MCF 10A (cell line): ENCODE measurements around the gene HPN. TPM values are rescaled to one million over a fixed set of nuclear protein-coding genes. Genes with fewer than 3 reads are reported as not detected.

Source experiments
- BruUV-seq: library from RNA; stranded (reverse); fragments of 400-500 nt; replicated peaks from 2 replicates; lab custom pipeline; 2021; lab: Mats Ljungman, UMichigan
- CTCF ChIA-PET: fragments of 300-600 bp; sonication (Branson Sonifier 250); formaldehyde crosslinking; extraction: SDS; loops from one replicate; lab custom pipeline; 2021; ENCODE audit warnings: antibody characterized with exemption, inconsistent platforms; lab: Yijun Ruan, JAX
- POLR2A ChIA-PET: fragments of 300-600, 350-650 bp; sonication (Branson Sonifier 250); formaldehyde crosslinking; extraction: SDS; loops from one replicate; lab custom pipeline; 2020; ENCODE audit warnings: antibody characterized with exemption, inconsistent platforms; lab: Yijun Ruan, JAX
- DNase-seq: peaks from one replicate; pipeline ENCODE4 v3.0.0-alpha.2; 2018; ENCODE audit not compliant: unreplicated experiment
- H3K27ac Mint-ChIP-seq: one replicate; pipeline ENCODE4 v1.8.0; 2022; ENCODE audit warnings: mild to moderate bottlenecking, low read depth, mixed read lengths; ENCODE audit not compliant: unreplicated experiment
- H3K27me3 Mint-ChIP-seq: one replicate; pipeline ENCODE4 v1.8.0; 2022; ENCODE audit warnings: mixed read lengths; ENCODE audit not compliant: insufficient read depth, unreplicated experiment
- H3K36me3 Mint-ChIP-seq: one replicate; pipeline ENCODE4 v1.8.0; 2022; ENCODE audit warnings: mild to moderate bottlenecking, moderate library complexity, mixed read lengths; ENCODE audit not compliant: insufficient read depth, unreplicated experiment
- H3K4me1 Mint-ChIP-seq: one replicate; pipeline ENCODE4 v1.8.0; 2022; ENCODE audit warnings: mixed read lengths; ENCODE audit not compliant: insufficient read depth, unreplicated experiment
- H3K4me3 Mint-ChIP-seq: one replicate; pipeline ENCODE4 v1.8.0; 2022; ENCODE audit warnings: mild to moderate bottlenecking, moderate library complexity, mixed read lengths; ENCODE audit not compliant: unreplicated experiment
- H3K9me3 Mint-ChIP-seq: one replicate; pipeline ENCODE4 v1.8.0; 2022; ENCODE audit warnings: mixed read lengths; ENCODE audit not compliant: unreplicated experiment
- intact Hi-C: fragments of 100-400 bp; cut with micrococcal nuclease; formaldehyde crosslinking; loops from 2 replicates; pipeline ENCODE4 v1.14.1; 2022
- total RNA-seq: library from RNA; stranded (reverse); gene quantifications from 2 replicates; pipeline ENCODE4 v1.2.3, GENCODE V29; 2022
- TF ChIP-seq, protein P1 (sequence below): fragments of 200-600 bp; IDR thresholded peaks from one replicate; pipeline ENCODE4 v1.8.0; 2022; ENCODE audit warnings: antibody characterized with exemption, mild to moderate bottlenecking; ENCODE audit not compliant: unreplicated experiment

The HPN gene
- total RNA-seq, 1 experiment from 2014 or later, result not detected

DNA sequence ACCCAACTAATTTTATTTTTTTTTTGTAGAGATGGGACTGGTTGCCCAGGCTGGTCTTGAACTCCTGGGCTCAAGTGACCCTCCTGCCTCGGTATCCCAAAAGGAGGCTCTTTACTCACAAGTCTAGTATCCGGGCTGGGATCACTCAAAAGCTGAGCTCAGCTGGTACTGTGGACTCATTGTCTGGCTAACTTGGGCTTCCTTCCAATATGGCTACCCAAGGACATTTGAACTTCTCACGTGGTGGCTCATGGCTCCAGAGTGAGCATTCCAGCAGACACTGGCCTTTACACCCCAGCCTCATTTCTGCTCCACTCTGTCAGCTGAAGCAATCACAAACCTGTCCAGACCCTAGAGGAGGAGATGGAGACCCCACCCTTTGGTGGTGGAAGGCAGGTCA lies 28.9 kb downstream of the HPN start:
- Mint-ChIP-seq H3K36me3 (no peaks in the 10 kb centered on the region), H3K27me3 (no peaks in the 10 kb centered on the region), H3K9me3 (no peaks in the 10 kb centered on the region), H3K4me3 (no peak overlapping the region), H3K4me1 (no peaks in the 10 kb centered on the region), H3K27ac (no peak overlapping the region)
- no TSS peak for BruUV-seq
- intact Hi-C loops, result no loop called here
- POLR2A ChIA-PET, result interaction anchor here (0.6 to 2.7 kb wide), 3 partner anchors 46 to 54 kb away, joined by 3 to 12 read pairs (median 3); partner anchors contain the start of gene FXYD3
- CTCF ChIA-PET, result interaction anchor here (0.6 to 3.9 kb wide), 15 partner anchors 12 to 98 kb away, joined by 3 to 38 read pairs (median 4); partner anchors contain the start of gene LGI4
- DNase-seq, result no peak
- TF ChIP-seq, protein P1, sequence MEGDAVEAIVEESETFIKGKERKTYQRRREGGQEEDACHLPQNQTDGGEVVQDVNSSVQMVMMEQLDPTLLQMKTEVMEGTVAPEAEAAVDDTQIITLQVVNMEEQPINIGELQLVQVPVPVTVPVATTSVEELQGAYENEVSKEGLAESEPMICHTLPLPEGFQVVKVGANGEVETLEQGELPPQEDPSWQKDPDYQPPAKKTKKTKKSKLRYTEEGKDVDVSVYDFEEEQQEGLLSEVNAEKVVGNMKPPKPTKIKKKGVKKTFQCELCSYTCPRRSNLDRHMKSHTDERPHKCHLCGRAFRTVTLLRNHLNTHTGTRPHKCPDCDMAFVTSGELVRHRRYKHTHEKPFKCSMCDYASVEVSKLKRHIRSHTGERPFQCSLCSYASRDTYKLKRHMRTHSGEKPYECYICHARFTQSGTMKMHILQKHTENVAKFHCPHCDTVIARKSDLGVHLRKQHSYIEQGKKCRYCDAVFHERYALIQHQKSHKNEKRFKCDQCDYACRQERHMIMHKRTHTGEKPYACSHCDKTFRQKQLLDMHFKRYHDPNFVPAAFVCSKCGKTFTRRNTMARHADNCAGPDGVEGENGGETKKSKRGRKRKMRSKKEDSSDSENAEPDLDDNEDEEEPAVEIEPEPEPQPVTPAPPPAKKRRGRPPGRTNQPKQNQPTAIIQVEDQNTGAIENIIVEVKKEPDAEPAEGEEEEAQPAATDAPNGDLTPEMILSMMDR, result no peak

DNA sequence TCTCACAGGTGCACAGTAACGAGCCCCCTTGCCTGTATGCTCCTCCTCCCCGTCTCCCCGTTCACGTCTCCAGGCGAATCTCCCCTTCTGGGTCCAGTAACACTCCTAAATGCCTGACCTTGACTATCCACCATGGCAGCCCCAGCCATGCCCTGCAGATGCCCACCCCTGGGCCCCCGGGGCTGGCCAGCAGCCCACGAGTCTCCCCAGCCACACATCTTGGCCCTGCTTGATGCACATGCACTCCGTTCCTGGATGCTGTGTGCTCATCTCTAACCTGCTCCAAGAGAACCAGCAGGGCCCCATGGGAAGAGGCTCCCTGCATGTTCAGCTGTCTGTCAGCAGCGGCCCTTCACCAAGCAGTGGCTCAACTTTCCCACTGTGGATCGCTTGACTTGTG lies 32.0 kb downstream of the HPN start:
- H3K4me1 Mint-ChIP-seq, result no peaks in the 10 kb centered on the region
- CTCF ChIA-PET, result interaction anchor here (1.3 kb wide), 1 partner anchor 16 kb away, joined by 3 read pairs; no protein-coding TSS in a partner anchor
- H3K27me3 Mint-ChIP-seq, result peaks cover 5% of the 10 kb centered on the region
- no TSS peak for BruUV-seq
- H3K4me3 Mint-ChIP-seq, result no peak overlapping the region
- TF ChIP-seq, protein P1, result no peak
- intact Hi-C loops, result no loop called here
- no peaks in the 10 kb centered on the region for H3K9me3 Mint-ChIP-seq
- H3K36me3 Mint-ChIP-seq, result no peaks in the 10 kb centered on the region
- no peak for DNase-seq
- POLR2A ChIA-PET, result no interaction called here
- H3K27ac Mint-ChIP-seq, result no peak overlapping the region

DNA sequence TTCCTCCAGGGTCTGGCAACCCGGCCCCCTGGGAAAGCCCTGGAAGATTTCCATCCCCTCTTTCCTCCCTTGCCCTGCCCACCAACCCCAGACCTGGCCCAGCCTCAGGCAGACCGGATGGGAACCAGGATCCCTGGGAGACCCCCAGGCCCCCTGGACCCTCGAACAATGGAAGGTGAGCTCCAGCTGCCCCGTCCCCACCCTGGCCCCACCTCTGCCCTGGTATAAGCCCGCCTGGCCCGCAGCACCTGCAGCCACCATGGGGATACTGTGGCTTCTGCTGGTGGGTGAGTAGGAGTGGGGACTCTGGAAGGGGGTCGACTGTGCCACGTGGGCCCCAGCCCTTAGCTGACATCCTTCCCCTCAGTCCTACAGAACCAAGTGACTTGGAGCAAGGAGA lies 32.4 kb downstream of the HPN start:
- H3K4me1 Mint-ChIP-seq, result no peaks in the 10 kb centered on the region
- no peaks in the 10 kb centered on the region for H3K36me3 Mint-ChIP-seq
- no TSS peak for BruUV-seq
- no peaks in the 10 kb centered on the region for H3K9me3 Mint-ChIP-seq
- ChIA-PET POLR2A (no interaction called here), CTCF (interaction anchor here (0.7 to 1.3 kb wide), 2 partner anchors 16 to 106 kb away, joined by 3 read pairs; no protein-coding TSS in a partner anchor)
- TF ChIP-seq, protein P1, result no peak
- H3K4me3 Mint-ChIP-seq, result no peak overlapping the region
- H3K27ac Mint-ChIP-seq, result no peak overlapping the region
- H3K27me3 Mint-ChIP-seq, result peaks cover 9% of the 10 kb centered on the region
- intact Hi-C loops, result no loop called here
- DNase-seq, result no peak

DNA sequence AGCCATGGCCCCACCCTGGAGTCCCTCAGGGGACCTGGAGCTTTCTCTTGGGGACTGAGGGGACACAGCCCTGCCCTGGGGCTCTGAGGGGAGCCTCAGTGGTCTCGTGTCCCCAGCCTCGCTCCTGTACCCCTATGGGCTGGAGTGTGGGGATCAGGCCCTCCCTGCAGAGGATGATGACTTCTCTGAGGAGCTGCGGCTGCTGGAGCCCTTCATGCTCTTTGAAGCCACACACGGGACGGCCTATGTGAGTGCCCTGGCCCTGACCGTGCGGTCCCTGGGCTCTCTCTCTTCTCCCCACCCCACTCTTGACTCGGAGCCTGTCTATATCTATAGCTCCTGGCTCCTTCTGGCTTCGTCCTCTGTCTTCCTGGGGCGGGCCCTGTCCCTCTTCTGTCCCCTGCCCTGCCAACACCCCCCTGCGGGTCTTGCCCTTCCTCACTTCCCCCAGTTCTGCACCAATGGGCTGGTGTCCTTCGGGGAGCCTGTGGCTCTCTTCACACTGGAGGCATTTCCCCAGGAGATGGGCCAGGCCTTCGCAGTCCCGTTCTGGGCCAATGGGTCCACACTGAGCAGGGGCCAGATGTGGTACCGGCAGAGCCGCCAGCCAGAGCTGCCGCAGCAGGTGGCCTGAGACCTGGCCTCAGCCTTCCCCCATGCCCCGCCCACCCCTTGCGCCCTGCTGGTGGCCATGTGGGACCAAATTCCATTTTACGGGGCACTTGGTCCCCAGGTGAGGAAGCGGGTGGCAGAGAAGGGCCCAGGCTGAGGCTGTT lies 33.1 kb downstream of the HPN start:
- TF ChIP-seq, protein P1, result no peak
- no TSS peak for BruUV-seq
- Mint-ChIP-seq H3K36me3 (no peaks in the 10 kb centered on the region), H3K4me1 (no peaks in the 10 kb centered on the region), H3K27me3 (peaks cover 16% of the 10 kb centered on the region), H3K27ac (no peak overlapping the region), H3K9me3 (no peaks in the 10 kb centered on the region), H3K4me3 (no peak overlapping the region)
- intact Hi-C loops, result no loop called here
- ChIA-PET POLR2A (no interaction called here), CTCF (interaction anchor here (0.7 to 1.3 kb wide), 4 partner anchors 8 to 107 kb away, joined by 3 to 6 read pairs (median 3); no protein-coding TSS in a partner anchor)
- no peak for DNase-seq
